ENCODE data around the gene TBC1D3D.
"Not testable (repeated sequence)": the region's sequence is repeated elsewhere in the genome, so short reads cannot be mapped to it uniquely, and the experiment has no call there.

The TBC1D3D gene

DNA sequence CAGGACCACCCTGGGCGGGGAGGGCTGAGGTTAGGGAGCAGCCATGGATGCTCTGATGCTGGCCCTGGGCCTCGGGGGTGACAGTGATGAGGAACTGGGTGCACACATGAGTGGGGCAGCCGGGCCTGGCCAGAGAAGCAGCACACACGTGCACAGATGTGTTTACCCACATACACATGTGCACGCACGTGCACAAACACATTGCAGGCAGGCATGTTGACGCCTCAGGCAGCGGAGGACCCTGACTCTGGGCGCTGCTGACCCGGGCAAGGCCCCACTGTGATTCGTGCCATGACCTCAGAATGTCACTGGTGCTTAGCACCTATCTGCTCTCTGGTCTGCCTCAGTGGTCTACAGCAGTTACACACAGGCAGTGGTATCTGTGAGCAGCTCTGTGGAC, at the start of gene TBC1D3D:
Gene TBC1D3D (plus strand): TSS at position 301 of the 400 bp plus-strand sequence. CDS start 1,585 bp downstream, outside the sequence.
- not testable (repeated sequence) for DNase-seq (ENCODE audit: low read depth)

DNA sequence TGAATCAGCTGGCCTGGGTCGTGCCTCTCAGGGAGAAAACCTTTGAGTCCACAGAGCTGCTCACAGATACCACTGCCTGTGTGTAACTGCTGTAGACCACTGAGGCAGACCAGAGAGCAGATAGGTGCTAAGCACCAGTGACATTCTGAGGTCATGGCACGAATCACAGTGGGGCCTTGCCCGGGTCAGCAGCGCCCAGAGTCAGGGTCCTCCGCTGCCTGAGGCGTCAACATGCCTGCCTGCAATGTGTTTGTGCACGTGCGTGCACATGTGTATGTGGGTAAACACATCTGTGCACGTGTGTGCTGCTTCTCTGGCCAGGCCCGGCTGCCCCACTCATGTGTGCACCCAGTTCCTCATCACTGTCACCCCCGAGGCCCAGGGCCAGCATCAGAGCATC, 14.8 kb upstream of the TBC1D3D start, which contains the start of gene TBC1D3L:
Gene TBC1D3L (minus strand): TSS at position 101 of the 400 bp plus-strand sequence. CDS start 1,540 bp downstream, outside the sequence.
- DNase-seq (ENCODE audit: low read depth): not testable (repeated sequence)

All from stimulated activated CD8-positive, alpha-beta memory T cell treated with anti-CD3 and anti-CD28 coated beads, Interleukin-4, amount 100 ng/mL, for 24 hours (primary cell).